Esophagus muscularis mucosa (tissue), 4 donors: ENCODE results near the gene TBC1D22A.

ENCODE experiments used
- EP300 ChIP-seq: sonication (generic); formaldehyde crosslinking; IDR thresholded peaks from one replicate; pipeline ENCODE4 v1.6.1; 2017; ENCODE audit warnings: antibody characterized with exemption
- POLR2A ChIP-seq: fragments of 450-650 bp; IDR thresholded peaks from one replicate; pipeline ENCODE4 v1.6.1; 2017; ENCODE audit warnings: antibody characterized with exemption, moderate library complexity, mild to moderate bottlenecking, low read depth
- POLR2AphosphoS5 ChIP-seq, 2 donors: sonication (generic); formaldehyde crosslinking; IDR thresholded peaks; one replicate each; pipeline ENCODE4 v1.6.1; 2017; ENCODE audit warnings: antibody characterized with exemption in 2 of 2
- TF ChIP-seq, protein P1 (sequence below), 3 experiments: fragments of 200-600 bp in 2 of 3; fragments of 450-650 bp in 1 of 3; sonication (generic) in 2 of 3; IDR thresholded peaks; one replicate each; pipeline ENCODE4 v1.5.1; 2017 to 2019; ENCODE audit warnings: antibody characterized with exemption in 3 of 3, mild to moderate bottlenecking in 2 of 3, moderate library complexity in 1 of 3

DNA sequence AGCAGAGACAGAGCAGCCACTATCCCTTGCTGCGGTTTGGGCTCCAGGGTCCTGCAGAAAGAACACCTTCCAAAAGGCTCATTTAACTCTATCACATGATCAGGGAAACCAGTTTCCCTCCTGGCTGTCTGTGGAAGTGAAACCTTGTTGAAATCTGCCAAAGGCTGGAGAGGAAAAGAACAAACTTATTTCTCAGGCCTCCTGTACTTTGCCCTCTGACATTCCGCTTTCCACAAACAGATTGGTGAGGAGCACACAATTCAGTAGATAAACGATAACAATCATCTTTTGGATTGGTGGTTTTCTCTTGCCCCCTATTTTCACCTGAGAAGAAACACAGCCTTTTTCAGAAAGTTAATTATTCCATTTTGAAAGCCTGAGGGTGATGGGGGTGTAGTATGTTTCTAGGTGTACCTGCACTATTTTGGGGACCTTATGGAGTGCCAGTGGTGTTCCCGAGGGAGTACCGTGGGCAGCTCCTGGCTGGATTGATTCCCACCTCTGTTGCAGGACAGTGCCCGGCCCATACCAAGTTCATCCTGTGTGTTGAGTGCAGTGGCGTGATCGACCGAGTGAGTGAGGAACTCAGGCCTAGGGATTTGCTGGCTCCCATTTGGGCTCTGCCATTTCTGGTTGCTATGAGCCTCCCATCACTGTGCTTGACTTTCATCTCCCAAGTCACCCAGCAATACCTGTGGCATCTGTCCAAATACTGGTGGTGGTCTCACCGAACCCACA, 102.0 kb downstream of the TBC1D22A start:
- no peak for TF ChIP-seq POLR2A
- TF ChIP-seq, protein P1, sequence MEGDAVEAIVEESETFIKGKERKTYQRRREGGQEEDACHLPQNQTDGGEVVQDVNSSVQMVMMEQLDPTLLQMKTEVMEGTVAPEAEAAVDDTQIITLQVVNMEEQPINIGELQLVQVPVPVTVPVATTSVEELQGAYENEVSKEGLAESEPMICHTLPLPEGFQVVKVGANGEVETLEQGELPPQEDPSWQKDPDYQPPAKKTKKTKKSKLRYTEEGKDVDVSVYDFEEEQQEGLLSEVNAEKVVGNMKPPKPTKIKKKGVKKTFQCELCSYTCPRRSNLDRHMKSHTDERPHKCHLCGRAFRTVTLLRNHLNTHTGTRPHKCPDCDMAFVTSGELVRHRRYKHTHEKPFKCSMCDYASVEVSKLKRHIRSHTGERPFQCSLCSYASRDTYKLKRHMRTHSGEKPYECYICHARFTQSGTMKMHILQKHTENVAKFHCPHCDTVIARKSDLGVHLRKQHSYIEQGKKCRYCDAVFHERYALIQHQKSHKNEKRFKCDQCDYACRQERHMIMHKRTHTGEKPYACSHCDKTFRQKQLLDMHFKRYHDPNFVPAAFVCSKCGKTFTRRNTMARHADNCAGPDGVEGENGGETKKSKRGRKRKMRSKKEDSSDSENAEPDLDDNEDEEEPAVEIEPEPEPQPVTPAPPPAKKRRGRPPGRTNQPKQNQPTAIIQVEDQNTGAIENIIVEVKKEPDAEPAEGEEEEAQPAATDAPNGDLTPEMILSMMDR (IDR thresholded peaks at IDR 0.05) = no peak
- no peak for TF ChIP-seq EP300
- TF ChIP-seq POLR2AphosphoS5 (IDR thresholded peaks at IDR 0.05) = no peak
